IMR-90 (cell line): ENCODE results near the gene RAD21L1. TPM values are rescaled to one million over a fixed set of nuclear protein-coding genes. Genes with fewer than 3 reads are reported as not detected.

Source experiments
- ATAC-seq: fragments of 200-7000 bp; cut with Tn5 transposase; 2 replicates; pipeline ENCODE4 v1.9.1; 2020; ENCODE audit warnings: low read depth, mild to moderate bottlenecking, moderate library complexity
- BruUV-seq: library from RNA; stranded (reverse); fragments of 400-500 nt; replicated peaks from 2 replicates; lab custom pipeline; 2021; lab: Mats Ljungman, UMichigan
- CTCF ChIA-PET: fragments of 300-600 bp; formaldehyde crosslinking; extraction: SDS; loops from one replicate; lab custom pipeline; 2021; ENCODE audit warnings: antibody characterized with exemption; lab: Yijun Ruan, JAX
- POLR2A ChIA-PET: fragments of 300-600 bp; sonication (Branson Sonifier 250); formaldehyde crosslinking; loops from one replicate; lab custom pipeline; 2022; ENCODE audit warnings: antibody characterized with exemption; ENCODE audit not compliant: unreplicated experiment; lab: Charles Lee
- DNase-seq: peaks from one replicate; pipeline ENCODE4 v3.0.0; 2013
- H2AFZ ChIP-seq: replicated peaks from 2 replicates; pipeline ENCODE3; 2013; ENCODE audit warnings: low read length, mild to moderate bottlenecking; ENCODE audit not compliant: poor library complexity
- H2AK5ac ChIP-seq: 2 replicates; pipeline ENCODE4 v1.6.1; 2013; ENCODE audit warnings: low read depth, low read length, inconsistent platforms
- H2AK9ac ChIP-seq: replicated peaks from 2 replicates; pipeline ENCODE3; 2013; ENCODE audit warnings: mild to moderate bottlenecking, low read depth, low read length, moderate library complexity; ENCODE audit not compliant: poor library complexity
- H2BK120ac ChIP-seq: 2 replicates; pipeline ENCODE4 v1.6.1; 2013; ENCODE audit warnings: low read depth, low read length, inconsistent platforms
- H2BK15ac ChIP-seq: 3 replicates; pipeline ENCODE4 v1.6.1; 2013; ENCODE audit warnings: low read depth, low read length, inconsistent platforms
- H2BK20ac ChIP-seq: 2 replicates; pipeline ENCODE4 v1.6.1; 2013; ENCODE audit warnings: low read depth, mild to moderate bottlenecking, inconsistent platforms, low read length, moderate library complexity
- H2BK5ac ChIP-seq: 2 replicates; pipeline ENCODE4 v1.6.1; 2013; ENCODE audit warnings: mild to moderate bottlenecking, low read depth, low read length, inconsistent platforms; ENCODE audit not compliant: poor library complexity, severe bottlenecking
- H3K14ac ChIP-seq: replicated peaks from 2 replicates; pipeline ENCODE4 v1.6.1; 2013; ENCODE audit warnings: low read depth, low read length, inconsistent platforms
- H3K18ac ChIP-seq: 2 replicates; pipeline ENCODE4 v1.6.1; 2013; ENCODE audit warnings: low read depth, low read length, control low read depth
- H3K23ac ChIP-seq: 2 replicates; pipeline ENCODE4 v1.6.1; 2013; ENCODE audit warnings: low read depth, low read length, inconsistent platforms
- H3K27ac ChIP-seq: 2 replicates; pipeline ENCODE4 v1.5.1; 2013; ENCODE audit warnings: mild to moderate bottlenecking, control low read depth, low read length; ENCODE audit not compliant: insufficient read depth
- H3K27me3 ChIP-seq: 2 replicates; pipeline ENCODE4 v1.6.1; 2013; ENCODE audit warnings: low read length; ENCODE audit not compliant: control insufficient read depth, insufficient read depth
- H3K36me3 ChIP-seq: 2 replicates; pipeline ENCODE4 v1.6.1; 2013; ENCODE audit warnings: low read length, mixed read lengths; ENCODE audit not compliant: control insufficient read depth, insufficient read depth
- H3K4ac ChIP-seq: 2 replicates; pipeline ENCODE4 v1.6.1; 2013; ENCODE audit warnings: low read depth, low read length, inconsistent platforms
- H3K4me1 ChIP-seq: 2 replicates; pipeline ENCODE4 v1.6.1; 2013; ENCODE audit warnings: low read length, mixed read lengths; ENCODE audit not compliant: control insufficient read depth, insufficient read depth
- H3K4me2 ChIP-seq: 2 replicates; pipeline ENCODE4 v1.6.1; 2013; ENCODE audit warnings: low read depth, mild to moderate bottlenecking, control low read depth, low read length, moderate library complexity
- H3K4me3 ChIP-seq: 2 replicates; pipeline ENCODE4 v1.5.1; 2013; ENCODE audit warnings: low read depth, mild to moderate bottlenecking, control low read depth, low read length, moderate library complexity; ENCODE audit not compliant: insufficient read depth
- H3K56ac ChIP-seq: 2 replicates; pipeline ENCODE4 v1.6.1; 2013; ENCODE audit warnings: low read length, inconsistent platforms; ENCODE audit not compliant: insufficient read depth; ENCODE audit errors: extremely low read depth
- H3K79me1 ChIP-seq, 2 experiments: 2 replicates each; pipeline ENCODE4 v1.6.1; 2013; ENCODE audit warnings: low read length in 2 of 2, inconsistent platforms in 1 of 2, low read depth in 1 of 2
- H3K9ac ChIP-seq: 2 replicates; pipeline ENCODE4 v1.6.1; 2013; ENCODE audit warnings: low read depth, low read length, control low read depth
- H3K9me1 ChIP-seq: 2 replicates; pipeline ENCODE4 v1.6.1; 2013; ENCODE audit warnings: low read length, inconsistent platforms; ENCODE audit not compliant: insufficient read depth
- H3K9me3 ChIP-seq: 2 replicates; pipeline ENCODE4 v1.6.1; 2013; ENCODE audit warnings: low read length; ENCODE audit not compliant: control insufficient read depth, insufficient read depth
- H4K20me1 ChIP-seq: 2 replicates; pipeline ENCODE4 v1.6.1; 2013; ENCODE audit warnings: low read length, inconsistent platforms; ENCODE audit not compliant: insufficient read depth
- H4K5ac ChIP-seq: 2 replicates; pipeline ENCODE4 v1.6.1; 2013; ENCODE audit warnings: mild to moderate bottlenecking, low read depth, low read length, control low read depth
- H4K8ac ChIP-seq, 2 experiments: 2 replicates each; pipeline ENCODE4 v1.6.1; 2013; ENCODE audit warnings: low read depth in 2 of 2, low read length in 2 of 2, control low read depth in 1 of 2, inconsistent platforms in 1 of 2
- H4K91ac ChIP-seq: 2 replicates; pipeline ENCODE4 v1.6.1; 2013; ENCODE audit warnings: low read depth, low read length, inconsistent platforms; ENCODE audit not compliant: insufficient read depth
- CHD1 ChIP-seq: IDR thresholded peaks from 2 replicates; pipeline ENCODE4 v1.6.1; 2012; ENCODE audit warnings: low read depth, low read length, improper control_type of control experiment
- RFX5 ChIP-seq: IDR thresholded peaks from 2 replicates; pipeline ENCODE4 v1.8.0; 2012; ENCODE audit warnings: low read depth, mild to moderate bottlenecking, low read length, moderate library complexity
- WGBS, 2 experiments: methylation state at CpG; one replicate each; pipeline versions ENCODE4 v1.1.5 to v1.1.7; 2013; ENCODE audit warnings: missing lambda C conversion rate in 2 of 2; ENCODE audit not compliant: insufficient read length in 1 of 2; ENCODE audit errors: extremely low coverage in 2 of 2; 5-methylcytosine and 5-hydroxymethylcytosine counted together
- dilution Hi-C: fragments of 300-500 bp; cut with HindIII; formaldehyde crosslinking; loops from one replicate; pipeline ENCODE4 v1.14.3; 2018; ENCODE audit warnings: low sequenced_read_pairs; ENCODE audit not compliant: unreplicated experiment
- in situ Hi-C: fragments of 300-500 bp; cut with MboI; formaldehyde crosslinking; loops from 3 replicates; pipeline ENCODE4 v1.14.3; 2019; ENCODE audit warnings: low sequenced_read_pairs, inconsistent platforms, mixed read lengths
- intact Hi-C: fragments of 100-400 bp; cut with micrococcal nuclease; formaldehyde crosslinking; loops from 2 replicates; pipeline ENCODE4 v1.10.0; 2022
- polyA plus RNA-seq, 3 experiments: library from polyadenylated mRNA; depleted of rRNA; stranded (reverse); fragments of >200 nt; gene quantifications; 2 replicates each; pipeline ENCODE4 v1.2.3, GENCODE V29; 2012; ENCODE audit warnings: low replicate concordance in 1 of 3
- total RNA-seq: library from RNA; depleted of rRNA; stranded (reverse); fragments of >200 nt; gene quantifications from 2 replicates; pipeline ENCODE4 v1.2.3, GENCODE V29; 2012
- TF ChIP-seq, protein P1 (sequence below): conservative IDR thresholded peaks from 2 replicates; pipeline ENCODE4 v1.5.1; 2012; ENCODE audit warnings: mild to moderate bottlenecking, low read depth, low read length, improper control_type of control experiment

Gene RAD21L1
- total and polyA plus RNA-seq, 2 of the 4 experiments (the other 2 are of a cell fraction), result not detected

DNA sequence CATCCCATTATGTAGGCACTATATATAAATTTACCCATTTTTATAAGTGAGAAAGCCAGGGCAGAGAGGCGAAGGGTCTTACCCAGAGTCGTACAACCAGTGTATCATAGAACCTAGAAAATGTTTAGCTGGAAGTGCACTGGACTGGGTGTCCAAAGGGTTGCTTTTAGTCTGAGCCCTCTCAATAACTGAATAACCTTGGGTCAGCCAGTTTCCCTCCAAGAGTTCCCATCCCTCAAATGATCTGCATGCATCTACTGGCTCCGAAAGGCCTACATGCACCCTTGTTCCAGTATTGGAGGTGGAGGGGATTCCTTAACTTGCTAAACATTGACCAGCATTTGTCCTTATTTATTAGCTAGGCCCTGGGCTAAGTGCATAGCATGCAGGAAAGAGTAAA is 44.0 kb downstream of the RAD21L1 start:
- no peak overlapping the region for H3K56ac ChIP-seq
- H2AFZ ChIP-seq, result no peak overlapping the region
- H3K27ac ChIP-seq, result no peak overlapping the region
- no peak overlapping the region for H2BK20ac ChIP-seq
- no peak overlapping the region for H3K4ac ChIP-seq
- peaks cover 6% of the 10 kb centered on the region; the same call in 1 of the 2 replicates for H3K4me1 ChIP-seq
- H2BK120ac ChIP-seq, result no peak overlapping the region
- dilution Hi-C loops, result no loop called here
- peaks cover 15% of the 10 kb centered on the region; the same call in 1 of the 2 replicates for H3K9me1 ChIP-seq
- H4K20me1 ChIP-seq, result no peaks in the 10 kb centered on the region
- ChIA-PET POLR2A (no interaction called here), CTCF (no interaction called here)
- peaks cover 21 to 29% of the 10 kb centered on the region in 2 experiments for H3K79me1 ChIP-seq
- no peak overlapping the region for H4K8ac ChIP-seq
- H3K9me3 ChIP-seq, result no peaks in the 10 kb centered on the region
- intact Hi-C loops, result no loop called here
- no peak overlapping the region for H2BK15ac ChIP-seq
- no peak overlapping the region for H2AK5ac ChIP-seq
- H3K9ac ChIP-seq, result no peak overlapping the region
- no TSS peak for BruUV-seq
- H3K14ac ChIP-seq, result no peak overlapping the region
- no peak overlapping the region for H3K23ac ChIP-seq
- no peak overlapping the region for H3K4me2 ChIP-seq
- H4K5ac ChIP-seq, result no peak overlapping the region
- TF ChIP-seq RFX5, result no peak
- no peak for TF ChIP-seq CHD1
- TF ChIP-seq, protein P1, sequence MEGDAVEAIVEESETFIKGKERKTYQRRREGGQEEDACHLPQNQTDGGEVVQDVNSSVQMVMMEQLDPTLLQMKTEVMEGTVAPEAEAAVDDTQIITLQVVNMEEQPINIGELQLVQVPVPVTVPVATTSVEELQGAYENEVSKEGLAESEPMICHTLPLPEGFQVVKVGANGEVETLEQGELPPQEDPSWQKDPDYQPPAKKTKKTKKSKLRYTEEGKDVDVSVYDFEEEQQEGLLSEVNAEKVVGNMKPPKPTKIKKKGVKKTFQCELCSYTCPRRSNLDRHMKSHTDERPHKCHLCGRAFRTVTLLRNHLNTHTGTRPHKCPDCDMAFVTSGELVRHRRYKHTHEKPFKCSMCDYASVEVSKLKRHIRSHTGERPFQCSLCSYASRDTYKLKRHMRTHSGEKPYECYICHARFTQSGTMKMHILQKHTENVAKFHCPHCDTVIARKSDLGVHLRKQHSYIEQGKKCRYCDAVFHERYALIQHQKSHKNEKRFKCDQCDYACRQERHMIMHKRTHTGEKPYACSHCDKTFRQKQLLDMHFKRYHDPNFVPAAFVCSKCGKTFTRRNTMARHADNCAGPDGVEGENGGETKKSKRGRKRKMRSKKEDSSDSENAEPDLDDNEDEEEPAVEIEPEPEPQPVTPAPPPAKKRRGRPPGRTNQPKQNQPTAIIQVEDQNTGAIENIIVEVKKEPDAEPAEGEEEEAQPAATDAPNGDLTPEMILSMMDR, result no peak
- no peak overlapping the region for H3K18ac ChIP-seq
- H4K91ac ChIP-seq, result no peak overlapping the region
- H2BK5ac ChIP-seq, result no peak overlapping the region
- peaks cover 4% of the 10 kb centered on the region; the same call in 1 of the 2 replicates for H3K36me3 ChIP-seq
- in situ Hi-C loops, result no loop called here
- no peaks in the 10 kb centered on the region for H3K27me3 ChIP-seq
- WGBS, 2 experiments, result no CpG with 5 or more reads among the region's 3 CpGs
- ATAC-seq (no peak), DNase-seq (no peak)
- H3K4me3 ChIP-seq, result no peak overlapping the region
- H2AK9ac ChIP-seq, result no peak overlapping the region
